GM10266 (cell line): ENCODE measurements around the gene MGME1.

Source experiments
- DNase-seq: peaks from one replicate; pipeline ENCODE4 v3.0.0; 2012; ENCODE audit errors: extremely low spot score
- TF ChIP-seq, protein P1 (sequence below): IDR thresholded peaks from 2 replicates; pipeline ENCODE4 v1.5.1; 2012; ENCODE audit warnings: mild to moderate bottlenecking, low read depth; ENCODE audit not compliant: control insufficient read depth, insufficient read depth; ENCODE audit errors: missing control alignments

The MGME1 gene

DNA sequence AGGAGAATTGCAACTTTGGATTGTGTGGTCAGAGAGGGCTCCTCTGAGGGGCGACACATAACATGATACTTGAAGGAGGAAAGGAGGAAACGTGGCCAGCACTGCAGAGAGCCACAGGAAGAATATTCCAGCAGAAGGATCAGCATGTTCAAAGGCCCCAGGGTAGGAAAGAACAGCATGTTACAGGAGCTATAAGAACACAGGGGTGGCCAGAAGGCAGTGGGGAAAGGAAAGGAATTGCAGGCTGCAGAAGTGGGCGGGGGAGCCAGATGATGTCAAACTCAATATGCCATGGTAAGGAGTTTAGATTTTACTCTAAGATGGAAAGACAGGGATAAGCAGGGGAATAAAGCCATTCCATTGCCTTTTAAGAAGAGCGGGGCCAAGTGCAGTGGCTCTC, 30.7 kb downstream of the MGME1 start:
- no peak for DNase-seq
- TF ChIP-seq, protein P1, sequence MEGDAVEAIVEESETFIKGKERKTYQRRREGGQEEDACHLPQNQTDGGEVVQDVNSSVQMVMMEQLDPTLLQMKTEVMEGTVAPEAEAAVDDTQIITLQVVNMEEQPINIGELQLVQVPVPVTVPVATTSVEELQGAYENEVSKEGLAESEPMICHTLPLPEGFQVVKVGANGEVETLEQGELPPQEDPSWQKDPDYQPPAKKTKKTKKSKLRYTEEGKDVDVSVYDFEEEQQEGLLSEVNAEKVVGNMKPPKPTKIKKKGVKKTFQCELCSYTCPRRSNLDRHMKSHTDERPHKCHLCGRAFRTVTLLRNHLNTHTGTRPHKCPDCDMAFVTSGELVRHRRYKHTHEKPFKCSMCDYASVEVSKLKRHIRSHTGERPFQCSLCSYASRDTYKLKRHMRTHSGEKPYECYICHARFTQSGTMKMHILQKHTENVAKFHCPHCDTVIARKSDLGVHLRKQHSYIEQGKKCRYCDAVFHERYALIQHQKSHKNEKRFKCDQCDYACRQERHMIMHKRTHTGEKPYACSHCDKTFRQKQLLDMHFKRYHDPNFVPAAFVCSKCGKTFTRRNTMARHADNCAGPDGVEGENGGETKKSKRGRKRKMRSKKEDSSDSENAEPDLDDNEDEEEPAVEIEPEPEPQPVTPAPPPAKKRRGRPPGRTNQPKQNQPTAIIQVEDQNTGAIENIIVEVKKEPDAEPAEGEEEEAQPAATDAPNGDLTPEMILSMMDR: no peak

DNA sequence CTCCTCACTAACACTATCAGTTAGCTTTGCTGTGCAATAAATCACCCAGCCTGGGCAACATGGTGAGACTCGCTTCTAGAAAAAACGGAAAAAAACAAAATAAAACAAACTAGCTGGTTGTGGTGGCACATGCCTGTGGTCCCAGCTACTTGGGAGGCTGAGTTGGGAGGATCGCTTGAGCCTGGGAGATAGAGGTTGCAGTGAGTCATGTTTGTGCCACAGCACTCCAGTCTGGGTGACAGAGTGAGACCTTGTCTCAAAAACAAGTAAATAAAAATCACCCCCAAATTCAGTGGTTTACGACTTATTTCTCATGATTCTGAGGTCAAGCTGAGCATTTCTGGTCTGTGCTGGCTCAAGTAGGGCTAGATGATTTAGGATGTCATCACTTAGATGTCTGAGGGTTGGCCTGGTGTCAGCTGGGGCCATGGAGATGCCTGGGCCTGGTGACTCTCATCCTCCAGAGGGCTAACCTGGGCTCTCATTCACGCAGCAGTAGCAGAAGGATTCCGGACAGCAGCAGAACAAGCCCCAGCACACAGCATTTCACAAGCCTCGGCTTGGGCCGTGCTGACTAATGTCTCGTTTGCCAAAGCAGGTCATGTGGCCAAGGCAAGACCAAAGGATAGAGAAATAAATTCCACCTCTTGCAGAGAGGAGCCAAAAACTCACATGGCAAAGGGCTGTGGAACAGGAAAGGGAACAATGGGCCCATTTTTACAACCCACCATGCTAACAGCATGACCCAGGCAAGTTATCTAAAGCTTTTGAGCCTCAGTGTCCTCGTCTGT, 32.5 kb downstream of the MGME1 start:
- TF ChIP-seq, protein P1: no peak
- peak; percentile 1 for DNase-seq

DNA sequence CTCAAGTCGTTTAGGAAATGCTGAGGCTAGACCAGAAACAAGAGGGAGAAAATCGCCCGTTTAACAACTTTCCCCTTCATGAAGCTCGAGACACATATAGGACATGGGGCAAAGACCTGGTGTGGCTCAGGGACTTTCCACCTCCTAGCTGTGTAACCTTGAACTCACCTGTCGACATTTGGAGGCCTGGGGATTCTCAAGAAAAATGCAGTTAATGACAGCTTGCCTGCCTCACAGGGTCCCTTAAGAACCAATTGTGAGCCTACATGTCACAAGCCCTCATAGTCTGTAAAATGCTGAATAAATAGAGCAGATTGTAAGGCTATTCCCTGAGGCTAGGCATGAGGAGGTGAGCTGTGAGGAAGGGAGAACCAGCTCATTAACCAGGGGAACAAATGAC, 35.1 kb downstream of the MGME1 start:
- DNase-seq: no peak

DNA sequence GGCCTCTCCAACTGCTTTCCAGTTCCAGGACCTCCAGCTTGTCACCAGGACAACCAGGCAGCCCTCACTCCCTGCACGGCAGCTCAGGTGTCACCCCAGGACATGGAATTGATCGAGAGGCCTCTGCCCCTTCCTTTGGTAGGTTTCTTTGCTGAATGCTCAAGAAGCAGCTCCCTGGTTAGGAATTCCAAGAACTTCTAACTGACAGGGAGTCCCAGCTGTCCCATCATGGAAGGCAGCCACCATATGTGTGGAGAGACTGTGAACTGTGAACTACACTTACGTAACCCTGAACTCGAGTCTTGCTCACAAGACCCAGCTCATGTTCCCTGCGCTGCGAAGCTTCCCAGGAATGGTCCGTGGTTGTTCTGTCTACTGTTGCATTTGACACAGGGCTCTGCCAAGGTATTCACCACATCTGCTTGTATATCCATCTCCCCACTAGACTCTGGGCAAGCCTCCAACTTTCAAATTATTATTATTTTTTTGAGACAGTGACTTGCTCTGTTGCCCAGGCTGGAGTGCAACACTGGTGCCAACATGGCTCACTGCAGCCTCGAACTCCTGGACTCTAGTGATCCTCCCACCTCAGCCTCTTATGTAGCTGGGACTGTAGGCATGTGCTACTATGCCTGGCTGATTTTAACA, 35.7 kb downstream of the MGME1 start:
- TF ChIP-seq, protein P1: no peak
- no peak for DNase-seq

More for the DNA sequence above, 35.1 kb downstream of the MGME1 start:
- TF ChIP-seq, protein P1: no peak

DNA sequence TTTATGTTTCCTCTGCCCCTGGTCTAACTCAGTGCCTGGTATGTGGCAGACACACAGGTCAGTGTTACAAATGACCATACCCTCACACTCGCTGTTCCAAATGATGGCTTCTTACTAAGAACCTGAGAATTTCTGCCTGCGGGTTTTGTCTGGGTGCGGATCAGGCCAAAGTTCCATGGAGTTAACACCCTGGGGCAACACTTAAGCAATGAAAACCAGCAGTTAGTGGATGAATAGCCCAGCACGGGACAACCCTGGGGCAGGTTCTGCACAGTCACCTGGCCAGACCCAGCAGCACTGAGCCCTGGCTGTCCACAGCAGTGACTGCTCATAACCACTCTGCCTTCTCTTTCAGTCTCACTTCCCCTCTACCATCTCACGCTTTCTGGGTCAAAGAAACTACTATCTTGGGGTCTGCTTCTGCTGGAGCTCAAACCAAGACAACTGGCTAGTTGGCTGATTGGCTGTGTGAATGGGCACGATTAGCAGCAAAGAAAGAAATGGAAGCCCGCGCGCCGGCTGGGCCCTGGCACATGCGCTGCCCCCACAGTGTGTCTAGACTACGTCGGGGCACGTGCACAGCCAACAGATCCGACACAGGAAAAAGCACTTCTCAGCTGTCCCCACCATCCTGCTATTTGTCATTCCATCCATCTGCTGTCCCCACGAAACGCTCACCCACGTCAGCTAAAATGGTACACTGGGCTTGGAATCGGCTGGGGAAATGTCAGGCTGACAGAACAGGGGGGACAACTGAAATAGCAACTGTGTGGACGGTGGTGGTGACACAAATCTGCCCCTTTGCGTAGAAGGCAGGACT, 36.6 kb downstream of the MGME1 start:
- peak; percentile 73 for DNase-seq

DNA sequence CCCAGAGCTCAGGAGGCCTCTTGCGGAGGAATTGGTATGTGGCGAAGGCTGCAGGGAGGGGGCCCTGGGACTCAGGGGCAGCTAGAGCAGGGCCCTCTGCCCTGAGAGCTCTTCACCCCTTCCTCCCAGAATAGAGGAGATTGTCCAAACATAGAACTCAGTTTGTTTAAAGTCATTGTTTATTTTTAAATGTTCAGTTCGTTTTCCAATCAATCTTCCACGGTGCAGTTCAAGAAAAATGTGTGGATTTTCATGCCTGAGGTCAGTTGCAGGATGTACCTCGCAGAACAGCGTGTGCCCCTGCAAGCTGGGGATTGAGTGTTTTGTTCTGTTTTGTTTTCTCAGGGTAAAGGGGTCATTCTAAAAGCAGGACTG, 37.2 kb downstream of the MGME1 start:
- TF ChIP-seq, protein P1: no peak
- no peak for DNase-seq

More for the DNA sequence above, 36.6 kb downstream of the MGME1 start:
- TF ChIP-seq, protein P1: no peak
